WI38 (cell line): Measurements from ENCODE around the gene TNRC6A.

Source experiments
- H3K4me3 ChIP-seq: 2 replicates; pipeline ENCODE4 v1.5.1; 2011; ENCODE audit warnings: low read depth, mild to moderate bottlenecking, control low read depth, low read length
- CTCF ChIP-seq: IDR thresholded peaks from 2 replicates; pipeline ENCODE4 v1.5.1; 2012; ENCODE audit warnings: low read depth, mild to moderate bottlenecking, control low read depth, low read length

Gene TNRC6A

GRCh38 chr16:24688359-24688758 lies 41.1 kb upstream of the TNRC6A start:
- no peak overlapping the region for H3K4me3 ChIP-seq
- TF ChIP-seq CTCF: no peak

GRCh38 chr16:24689128-24689527 lies 40.3 kb upstream of the TNRC6A start:
- peak; percentile 49 for TF ChIP-seq CTCF
- no peak overlapping the region for H3K4me3 ChIP-seq

GRCh38 chr16:24692854-24693253 lies 36.6 kb upstream of the TNRC6A start:
- H3K4me3 ChIP-seq: no peak overlapping the region
- TF ChIP-seq CTCF: no peak

GRCh38 chr16:24694931-24695330 lies 34.5 kb upstream of the TNRC6A start:
- TF ChIP-seq CTCF: no peak

GRCh38 chr16:24696699-24697098 lies 32.8 kb upstream of the TNRC6A start:
- no peak overlapping the region for H3K4me3 ChIP-seq
- no peak for TF ChIP-seq CTCF

More at GRCh38 chr16:24694931-24695330, 34.5 kb upstream of the TNRC6A start:
- H3K4me3 ChIP-seq: no peak overlapping the region

GRCh38 chr16:24698308-24698707 lies 31.1 kb upstream of the TNRC6A start:
- no peak overlapping the region for H3K4me3 ChIP-seq
- TF ChIP-seq CTCF: no peak

- H3K4me3 ChIP-seq: no peak overlapping the region
- no peak for TF ChIP-seq CTCF
Observed at GRCh38 chr16:24699151-24699723, 30.2 kb upstream of the TNRC6A start.
